Uterus (tissue), 4 donors: ENCODE measurements around the gene GPRIN3. TPM values are rescaled to one million over a fixed set of nuclear protein-coding genes. Genes with fewer than 3 reads are reported as not detected.

Experiments
- DNase-seq, 2 donors: peaks; one replicate each; pipeline ENCODE4 v3.0.0-alpha.2; 2019 to 2020
- H3K27ac ChIP-seq, 2 donors: fragments of 200-600 bp; sonication (generic); 1 replicate in 1 of 2; 2 replicates in 1 of 2; pipeline ENCODE4 v1.5.1; 2016 to 2018
- H3K27me3 ChIP-seq, 2 donors: fragments of 200-600 bp; sonication (generic); one replicate each; pipeline ENCODE4 v1.5.1; 2018 to 2019; ENCODE audit warnings: control low read depth in 1 of 2
- H3K36me3 ChIP-seq, 2 donors: fragments of 200-600 bp; sonication (generic); one replicate each; pipeline ENCODE4 v1.5.1; 2019; ENCODE audit warnings: control low read depth in 1 of 2
- H3K4me1 ChIP-seq, 2 donors: fragments of 200-600 bp; sonication (generic); one replicate each; pipeline ENCODE4 v1.5.1; 2018 to 2019; ENCODE audit warnings: control low read depth in 1 of 2
- H3K4me3 ChIP-seq, 2 donors: fragments of 200-600 bp; sonication (generic); 1 replicate in 1 of 2; 2 replicates in 1 of 2; pipeline ENCODE4 v1.5.1; 2018 to 2019; ENCODE audit warnings: mild to moderate bottlenecking in 1 of 2
- H3K9me3 ChIP-seq, 2 donors: fragments of 200-600 bp; sonication (generic); one replicate each; pipeline ENCODE4 v1.5.1; 2019; ENCODE audit warnings: control low read depth in 1 of 2
- POLR2A ChIP-seq, 2 donors: fragments of 450-650 bp; IDR thresholded peaks; one replicate each; pipeline ENCODE4 v1.6.1; 2016; ENCODE audit warnings: antibody characterized with exemption in 2 of 2, mild to moderate bottlenecking in 1 of 2, moderate library complexity in 1 of 2
- intact Hi-C: fragments of 100-400 bp; cut with DNase I; formaldehyde crosslinking; loops from one replicate; pipeline ENCODE4 v1.15.1; 2023; ENCODE audit warnings: low total_unique reads
- total RNA-seq, 4 donors: library from RNA; depleted of rRNA in 3 of 4; stranded (reverse); fragments of >200 nt in 3 of 4; gene quantifications; one replicate each; pipeline versions ENCODE4 v1.1.0 to v1.2.4, GENCODE V29; 2014 to 2023
- TF ChIP-seq, protein P1 (sequence below), 4 experiments: fragments of 200-600 bp in 2 of 4; fragments of 450-650 bp in 2 of 4; sonication (generic) in 2 of 4; IDR thresholded peaks; one replicate each; pipeline ENCODE4 v1.5.1; 2016 to 2019; ENCODE audit warnings: antibody characterized with exemption in 4 of 4, mild to moderate bottlenecking in 2 of 4, moderate library complexity in 1 of 4
- donor health status: DM: yes; HTN: yes; CAD: no.

GPRIN3 gene
- total RNA-seq, 4 donors from 2014 or later, result 1.2 to 9.7 (median 3.2) TPM

DNA sequence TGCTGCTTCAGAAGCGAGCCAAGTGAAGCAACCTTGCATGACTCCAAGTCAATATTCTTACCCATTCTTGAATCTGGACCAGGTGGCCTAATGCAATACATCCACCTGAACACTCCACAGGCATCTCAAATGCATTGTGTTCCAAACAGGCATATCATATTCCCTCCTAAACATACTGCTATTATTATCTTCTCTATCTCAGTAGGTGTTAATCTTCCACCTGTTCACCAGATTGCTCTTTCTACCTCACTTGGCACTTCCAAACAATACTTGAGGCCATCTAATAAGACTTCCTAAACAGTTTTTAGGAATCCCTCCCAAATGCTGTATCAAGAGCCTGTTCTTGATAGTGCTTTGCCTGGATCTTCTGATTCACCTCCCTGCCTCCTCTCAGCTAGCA is 90.7 kb downstream of the GPRIN3 start:
- TF ChIP-seq POLR2A (IDR thresholded peaks at IDR 0.05), result no peak
- TF ChIP-seq, protein P1, sequence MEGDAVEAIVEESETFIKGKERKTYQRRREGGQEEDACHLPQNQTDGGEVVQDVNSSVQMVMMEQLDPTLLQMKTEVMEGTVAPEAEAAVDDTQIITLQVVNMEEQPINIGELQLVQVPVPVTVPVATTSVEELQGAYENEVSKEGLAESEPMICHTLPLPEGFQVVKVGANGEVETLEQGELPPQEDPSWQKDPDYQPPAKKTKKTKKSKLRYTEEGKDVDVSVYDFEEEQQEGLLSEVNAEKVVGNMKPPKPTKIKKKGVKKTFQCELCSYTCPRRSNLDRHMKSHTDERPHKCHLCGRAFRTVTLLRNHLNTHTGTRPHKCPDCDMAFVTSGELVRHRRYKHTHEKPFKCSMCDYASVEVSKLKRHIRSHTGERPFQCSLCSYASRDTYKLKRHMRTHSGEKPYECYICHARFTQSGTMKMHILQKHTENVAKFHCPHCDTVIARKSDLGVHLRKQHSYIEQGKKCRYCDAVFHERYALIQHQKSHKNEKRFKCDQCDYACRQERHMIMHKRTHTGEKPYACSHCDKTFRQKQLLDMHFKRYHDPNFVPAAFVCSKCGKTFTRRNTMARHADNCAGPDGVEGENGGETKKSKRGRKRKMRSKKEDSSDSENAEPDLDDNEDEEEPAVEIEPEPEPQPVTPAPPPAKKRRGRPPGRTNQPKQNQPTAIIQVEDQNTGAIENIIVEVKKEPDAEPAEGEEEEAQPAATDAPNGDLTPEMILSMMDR (IDR thresholded peaks at IDR 0.05), result no peak
- Histone ChIP-seq H3K36me3 (no peaks in the 10 kb centered on the region), H3K4me1 (no peaks in the 10 kb centered on the region), H3K9me3 (no peaks in the 10 kb centered on the region), H3K4me3 (no peak overlapping the region), H3K27me3 (no peaks in the 10 kb centered on the region), H3K27ac (no peak overlapping the region)
- intact Hi-C loops, result no loop called here
- DNase-seq, result no peak

- intact Hi-C loops, result no loop called here
- Histone ChIP-seq H3K4me3 (no peak overlapping the region), H3K27me3 (no peaks in the 10 kb centered on the region), H3K36me3 (no peaks in the 10 kb centered on the region), H3K27ac (no peak overlapping the region), H3K4me1 (no peaks in the 10 kb centered on the region), H3K9me3 (no peaks in the 10 kb centered on the region)
- TF ChIP-seq, protein P1 (IDR thresholded peaks at IDR 0.05), result no peak
- TF ChIP-seq POLR2A (IDR thresholded peaks at IDR 0.05), result no peak
- no peak for DNase-seq
These were observed 91.2 kb downstream of the GPRIN3 start for GRCh38 chr4:89216422-89216821.

DNA sequence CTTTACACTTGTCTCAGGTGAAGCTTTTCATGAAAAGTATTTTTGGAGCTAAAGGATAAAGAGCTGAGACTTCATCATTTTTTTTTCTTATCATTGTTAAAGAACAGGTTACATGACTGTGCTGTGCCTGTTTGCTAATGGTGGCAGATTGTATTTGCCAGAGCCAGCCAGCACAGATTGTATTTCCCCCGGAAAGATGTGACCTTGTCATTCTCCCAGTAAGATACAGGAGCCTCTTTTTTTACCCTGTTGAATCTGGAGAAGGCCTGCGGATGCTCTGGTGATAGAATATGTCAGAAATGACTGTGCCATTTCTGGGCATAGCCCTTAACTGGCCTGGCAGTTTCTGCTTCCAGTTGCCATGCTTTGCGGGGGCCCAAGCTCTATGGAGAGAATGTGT is 91.9 kb downstream of the GPRIN3 start:
- Histone ChIP-seq H3K27me3 (no peaks in the 10 kb centered on the region), H3K36me3 (no peaks in the 10 kb centered on the region), H3K4me1 (no peaks in the 10 kb centered on the region), H3K27ac (no peak overlapping the region), H3K9me3 (no peaks in the 10 kb centered on the region), H3K4me3 (no peak overlapping the region)
- TF ChIP-seq, protein P1 (IDR thresholded peaks at IDR 0.05), result no peak
- TF ChIP-seq POLR2A (IDR thresholded peaks at IDR 0.05), result no peak
- no peak for DNase-seq
- intact Hi-C loops, result no loop called here

DNA sequence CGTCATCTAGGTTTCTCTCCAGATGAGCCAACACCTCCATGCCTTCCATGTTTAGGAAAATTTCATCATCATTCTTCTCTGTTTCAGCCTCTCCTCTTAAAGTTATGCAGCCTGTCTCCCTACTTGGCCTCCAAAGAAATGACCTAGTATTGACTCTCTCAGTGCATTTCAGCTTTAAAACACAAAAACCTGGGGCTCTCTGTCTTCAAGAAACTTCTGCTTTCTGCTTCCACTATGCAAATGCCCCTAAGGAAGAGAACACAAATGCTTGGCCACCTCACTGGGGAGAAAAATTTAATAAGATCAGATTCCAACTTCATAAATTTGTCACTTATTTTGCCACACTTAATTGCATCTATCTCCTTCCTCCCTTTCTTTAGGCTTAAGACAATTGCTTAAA is 93.3 kb downstream of the GPRIN3 start:
- TF ChIP-seq, protein P1 (IDR thresholded peaks at IDR 0.05), result no peak
- no peak for TF ChIP-seq POLR2A (IDR thresholded peaks at IDR 0.05)
- no peak for DNase-seq
- Histone ChIP-seq H3K4me1 (no peaks in the 10 kb centered on the region), H3K9me3 (no peaks in the 10 kb centered on the region), H3K27me3 (no peaks in the 10 kb centered on the region), H3K36me3 (no peaks in the 10 kb centered on the region), H3K27ac (no peak overlapping the region), H3K4me3 (no peak overlapping the region)
- intact Hi-C loops, result no loop called here

DNA sequence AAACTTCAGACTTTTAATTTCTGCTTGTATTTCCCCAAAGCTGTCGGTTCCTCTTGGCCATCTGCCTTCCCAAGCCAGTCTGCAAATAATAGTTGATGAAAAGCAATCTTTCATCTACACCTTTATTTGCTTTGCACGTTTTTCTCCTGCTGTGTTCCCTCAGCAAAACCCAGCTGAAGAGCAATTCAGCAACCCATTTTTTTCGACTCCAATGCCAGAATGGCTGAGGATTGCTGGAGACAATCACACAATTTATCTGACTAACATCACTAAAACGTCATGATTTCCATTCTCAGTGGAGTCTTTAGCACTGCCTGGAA is 94.3 kb downstream of the GPRIN3 start:
- intact Hi-C loops, result no loop called here
- Histone ChIP-seq H3K4me1 (no peaks in the 10 kb centered on the region), H3K27ac (no peak overlapping the region), H3K9me3 (no peaks in the 10 kb centered on the region), H3K27me3 (no peaks in the 10 kb centered on the region), H3K36me3 (no peaks in the 10 kb centered on the region), H3K4me3 (no peak overlapping the region)
- DNase-seq, result no peak
- TF ChIP-seq, protein P1 (IDR thresholded peaks at IDR 0.05), result no peak
- no peak for TF ChIP-seq POLR2A (IDR thresholded peaks at IDR 0.05)
